GM21381 (cell line): ENCODE measurements around the gene LSM12.
"Not testable (repeated sequence)": the region's sequence is repeated elsewhere in the genome, so short reads cannot be mapped to it uniquely, and the experiment has no call there.

Source experiments
- ATAC-seq: cut with Tn5 transposase; IDR thresholded peaks from one replicate; pipeline ENCODE4 v1.9.1; 2021; ENCODE audit warnings: mild to moderate bottlenecking, moderate library complexity; ENCODE audit not compliant: unreplicated experiment

LSM12 gene

DNA sequence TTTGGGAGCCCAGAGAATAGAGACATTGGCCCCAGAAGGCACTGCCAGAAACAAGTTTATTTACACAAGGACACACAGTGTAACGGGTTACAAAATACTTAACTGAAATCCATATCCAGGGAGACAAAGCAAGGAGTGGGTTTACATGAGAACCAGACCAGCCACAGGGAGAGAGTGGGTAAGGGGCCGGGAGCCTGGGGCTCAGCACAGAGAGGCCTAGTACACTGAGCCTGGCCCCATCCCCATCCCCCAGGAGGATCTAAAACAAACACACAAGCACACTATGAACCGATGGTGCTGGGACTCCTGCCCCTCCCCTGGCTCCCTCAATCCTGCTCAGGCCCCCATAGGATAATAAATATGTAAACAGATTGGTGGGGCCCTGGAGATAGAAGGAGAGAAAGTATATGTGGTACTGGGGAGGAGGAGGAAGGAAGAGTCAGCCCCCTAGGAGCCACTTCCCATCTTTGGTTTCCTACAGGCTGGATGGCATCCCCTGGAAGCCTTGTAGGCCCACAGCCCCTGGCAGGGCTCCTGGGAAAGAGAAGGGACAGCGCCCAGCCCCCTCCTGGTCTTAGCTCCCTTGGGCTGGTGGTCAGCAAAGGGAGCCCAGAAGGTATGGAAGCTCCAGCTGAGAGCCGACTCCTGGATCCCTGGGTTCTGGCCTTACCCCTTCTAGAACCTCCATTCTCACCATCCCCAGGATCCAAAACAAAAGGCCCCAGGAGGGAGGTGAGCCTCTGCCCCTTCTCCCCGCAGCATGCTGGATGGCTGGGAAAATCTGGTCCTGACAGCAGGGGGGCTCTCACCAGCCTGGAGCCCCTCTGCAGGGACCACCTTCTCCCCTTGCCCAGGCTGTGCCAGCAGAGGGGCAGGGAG, 10.5 kb upstream of the LSM12 start:
- no peak for ATAC-seq

DNA sequence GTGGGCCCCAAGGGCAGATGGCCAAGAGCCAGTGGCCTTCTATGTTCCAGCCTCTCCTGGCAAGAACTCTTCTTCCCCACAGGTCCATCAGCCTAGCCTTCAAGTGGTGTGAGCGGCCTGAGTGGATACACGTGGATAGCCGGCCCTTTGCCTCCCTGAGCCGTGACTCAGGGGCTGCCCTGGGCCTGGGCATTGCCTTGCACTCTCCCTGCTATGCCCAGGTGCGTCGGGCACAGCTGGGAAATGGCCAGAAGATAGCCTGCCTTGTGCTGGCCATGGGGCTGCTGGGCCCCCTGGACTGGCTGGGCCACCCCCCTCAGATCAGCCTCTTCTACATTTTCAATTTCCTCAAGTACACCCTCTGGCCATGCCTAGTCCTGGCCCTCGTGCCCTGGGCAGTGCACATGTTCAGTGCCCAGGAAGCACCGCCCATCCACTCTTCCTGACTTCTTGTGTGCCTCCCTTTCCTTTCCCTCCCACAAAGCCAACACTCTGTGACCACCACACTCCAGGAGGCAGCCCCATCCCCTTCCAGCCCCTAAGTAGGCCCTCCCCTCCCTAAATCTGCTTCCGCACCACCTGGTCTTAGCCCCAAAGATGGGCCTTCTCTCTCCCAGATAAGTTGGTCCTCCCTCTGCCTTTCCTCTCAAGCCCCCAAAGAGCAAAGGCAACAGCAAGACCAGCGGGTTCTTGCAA, 9.3 kb upstream of the LSM12 start:
- no peak for ATAC-seq

DNA sequence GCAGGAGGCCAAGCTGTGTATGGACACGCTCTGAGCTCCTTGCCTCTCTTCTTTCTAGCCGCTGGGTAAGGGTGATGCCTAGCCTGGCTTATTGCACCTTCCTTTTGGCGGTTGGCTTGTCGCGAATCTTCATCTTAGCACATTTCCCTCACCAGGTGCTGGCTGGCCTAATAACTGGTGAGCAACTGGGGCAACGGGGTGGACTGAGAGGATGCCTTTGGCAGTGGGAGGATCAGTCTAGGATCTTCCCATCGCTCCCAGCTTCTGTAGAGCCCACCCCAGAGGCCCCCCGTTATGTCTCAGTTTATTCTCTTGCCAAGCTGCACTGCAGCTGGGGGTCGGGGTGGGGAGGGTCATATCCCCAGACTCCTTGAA, 8.4 kb upstream of the LSM12 start:
- ATAC-seq: no peak

DNA sequence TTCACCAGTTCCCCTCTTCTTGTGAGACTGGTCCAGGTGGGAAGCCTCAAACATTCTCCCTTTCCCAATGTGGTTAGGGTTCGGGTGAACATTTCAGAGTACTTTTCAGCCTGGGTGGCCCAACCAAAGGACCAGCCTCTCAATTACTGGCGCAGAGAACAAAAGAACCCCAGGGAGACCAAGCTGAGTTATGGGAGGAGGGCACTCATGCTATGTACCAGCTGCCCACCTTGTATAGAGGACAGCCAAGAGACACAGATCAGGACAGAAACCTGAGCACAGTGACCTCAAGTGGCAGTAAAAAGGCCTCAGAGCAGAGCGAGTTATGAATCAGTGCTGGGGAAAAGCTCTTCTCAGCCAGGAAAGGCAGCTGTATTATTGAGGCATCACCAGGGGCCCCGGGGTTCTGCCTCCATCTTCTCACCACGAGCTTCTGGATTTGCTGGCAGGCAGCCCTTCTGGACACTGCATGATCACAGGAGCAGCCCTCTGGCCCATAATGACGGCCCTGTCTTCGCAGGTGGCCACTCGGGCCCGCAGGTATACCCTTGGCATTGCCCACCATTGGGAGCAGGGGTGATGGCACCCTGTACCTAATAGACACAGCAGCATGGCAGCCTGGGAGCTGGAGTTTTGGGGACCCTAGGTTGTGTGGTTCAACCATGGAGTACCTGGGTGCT, 7.9 kb upstream of the LSM12 start:
- ATAC-seq: no peak

DNA sequence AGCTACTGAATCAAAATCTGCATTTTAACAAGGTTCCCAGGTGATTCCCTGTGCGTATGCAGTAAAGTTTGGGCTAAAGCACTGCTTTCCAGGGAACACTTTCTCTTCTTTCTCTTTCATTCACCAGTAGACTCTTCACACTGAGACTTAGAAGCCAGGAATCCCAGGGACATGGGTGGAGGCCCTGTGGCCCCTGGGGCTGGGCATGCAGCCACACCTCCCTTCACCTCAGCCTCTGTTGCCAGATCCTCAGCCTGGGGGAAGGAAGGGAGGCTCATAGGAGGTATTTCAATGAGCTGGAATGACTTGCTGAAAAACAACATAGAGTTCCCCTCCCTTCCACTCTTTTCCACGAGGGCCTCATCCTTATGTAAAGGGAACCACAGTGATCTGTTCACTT, 5.3 kb upstream of the LSM12 start:
- ATAC-seq: no peak

DNA sequence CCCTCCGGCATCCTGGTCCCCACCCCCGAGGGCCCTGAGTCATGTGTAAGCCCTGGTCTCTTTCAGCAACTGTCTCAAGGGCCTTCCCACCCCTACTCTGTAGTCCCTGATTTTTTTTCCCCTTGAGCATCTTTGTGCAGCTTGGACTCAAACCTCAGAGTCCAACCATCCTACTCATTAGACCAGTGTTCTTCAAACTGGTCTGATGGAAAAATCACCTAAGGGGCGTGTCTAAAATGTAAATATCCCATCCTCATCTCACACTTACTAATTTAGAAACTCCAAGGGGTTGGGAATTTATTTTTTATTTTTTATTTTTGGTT, 4.7 kb upstream of the LSM12 start:
- ATAC-seq: no peak

DNA sequence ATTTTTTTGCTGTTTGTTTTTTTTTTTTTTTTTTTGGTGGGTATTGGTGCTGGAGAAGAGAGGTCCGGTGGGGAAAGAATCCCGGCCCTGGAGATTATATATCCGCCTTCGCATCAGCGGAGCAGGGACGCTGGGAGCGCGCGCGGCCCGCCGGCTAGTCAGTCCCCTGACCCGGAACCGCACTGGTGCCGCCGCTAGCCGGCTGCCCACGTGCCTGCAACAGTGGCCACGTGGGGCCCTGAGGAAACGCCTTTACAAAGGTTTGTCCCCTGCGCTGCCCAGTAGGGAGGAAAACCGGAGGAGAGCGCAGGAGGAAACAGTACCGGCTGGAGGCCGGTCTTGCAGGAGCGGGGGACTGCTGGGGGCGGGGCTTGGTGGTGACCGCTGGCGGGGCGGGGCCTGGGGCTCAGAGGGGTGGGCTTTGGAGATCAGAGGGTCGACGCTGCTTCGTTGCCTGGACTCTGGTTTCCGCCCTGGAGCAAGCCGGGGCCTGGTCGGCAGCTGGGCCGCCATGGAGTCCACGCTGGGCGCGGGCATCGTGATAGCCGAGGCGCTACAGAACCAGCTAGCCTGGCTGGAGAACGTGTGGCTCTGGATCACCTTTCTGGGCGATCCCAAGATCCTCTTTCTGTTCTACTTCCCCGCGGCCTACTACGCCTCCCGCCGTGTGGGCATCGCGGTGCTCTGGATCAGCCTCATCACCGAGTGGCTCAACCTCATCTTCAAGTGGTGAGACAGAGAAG, 4.2 kb upstream of the LSM12 start, which contains the start of gene G6PC3:
TSS of gene G6PC3 (plus strand) at position 281 of the 743 bp plus-strand sequence. CDS start at position 512, 231 bp downstream.
- peak; percentile 70 for ATAC-seq

DNA sequence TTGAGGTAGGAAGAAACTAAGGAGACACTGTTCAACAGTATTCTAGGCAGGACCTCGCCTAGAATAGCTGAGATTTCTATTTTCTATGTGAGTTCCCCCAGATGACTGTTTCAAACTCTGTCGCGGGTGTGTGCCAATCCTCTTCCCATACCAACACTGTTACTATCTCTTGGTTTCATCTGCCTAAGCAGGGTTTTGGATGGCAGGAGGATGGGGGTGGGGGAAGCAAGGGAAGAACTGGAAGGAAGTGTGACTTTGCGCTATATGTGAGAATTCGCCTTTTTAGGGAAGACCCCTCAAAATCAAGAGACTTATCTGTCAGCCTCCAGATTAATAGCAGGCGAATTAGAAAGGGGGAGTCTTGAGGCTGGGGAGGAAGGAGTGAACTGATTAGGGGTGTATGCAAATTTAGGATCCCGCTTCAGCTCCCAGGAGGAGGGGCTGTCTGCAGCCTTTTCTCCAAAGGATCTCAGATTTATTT, 3.5 kb upstream of the LSM12 start:
- ATAC-seq: no peak

DNA sequence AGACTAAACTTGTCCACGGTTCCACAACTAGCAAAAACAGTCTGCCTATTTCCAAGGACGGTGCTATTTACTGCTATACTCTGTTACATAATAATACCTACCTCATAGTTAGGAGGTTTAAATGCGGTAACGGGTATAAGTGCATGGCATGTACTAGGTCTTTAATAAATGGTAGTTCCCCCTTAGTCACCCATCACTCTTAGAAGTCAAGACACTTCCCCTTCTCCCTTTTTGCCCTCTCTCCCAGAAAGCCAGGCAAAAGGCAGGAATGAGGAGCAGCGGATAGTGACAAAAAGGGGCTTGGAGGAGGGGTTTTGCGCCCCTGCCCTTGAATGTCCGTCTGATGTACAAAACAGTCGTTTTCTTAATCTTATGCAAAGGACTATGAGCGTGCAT, 1.1 kb upstream of the LSM12 start:
- ATAC-seq: no peak

DNA sequence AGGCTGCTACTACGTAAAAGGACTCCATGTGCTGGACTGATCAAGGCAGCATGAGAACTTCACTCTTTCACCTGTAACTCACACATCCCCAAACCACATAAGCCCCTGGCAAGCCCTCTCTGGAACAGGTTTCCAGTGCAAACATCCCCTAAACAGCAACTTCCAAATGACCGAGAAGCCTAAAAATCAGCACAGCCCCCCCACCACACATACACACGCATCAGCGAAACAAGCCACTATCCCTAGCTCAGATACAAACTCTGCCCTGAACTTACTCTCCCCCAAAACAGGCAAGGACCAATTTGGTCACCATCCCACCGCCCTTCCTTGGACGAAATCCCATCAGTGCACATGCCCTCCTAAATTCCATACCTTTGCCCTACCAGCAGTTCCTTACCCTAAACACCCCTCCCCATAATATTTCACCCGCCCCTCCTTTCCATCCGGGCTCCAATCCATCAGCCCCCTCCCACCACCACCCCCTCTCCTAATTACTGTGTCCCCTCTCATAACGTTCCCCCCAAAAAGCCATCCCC, 735 bp downstream of the LSM12 start:
- ATAC-seq: no peak

DNA sequence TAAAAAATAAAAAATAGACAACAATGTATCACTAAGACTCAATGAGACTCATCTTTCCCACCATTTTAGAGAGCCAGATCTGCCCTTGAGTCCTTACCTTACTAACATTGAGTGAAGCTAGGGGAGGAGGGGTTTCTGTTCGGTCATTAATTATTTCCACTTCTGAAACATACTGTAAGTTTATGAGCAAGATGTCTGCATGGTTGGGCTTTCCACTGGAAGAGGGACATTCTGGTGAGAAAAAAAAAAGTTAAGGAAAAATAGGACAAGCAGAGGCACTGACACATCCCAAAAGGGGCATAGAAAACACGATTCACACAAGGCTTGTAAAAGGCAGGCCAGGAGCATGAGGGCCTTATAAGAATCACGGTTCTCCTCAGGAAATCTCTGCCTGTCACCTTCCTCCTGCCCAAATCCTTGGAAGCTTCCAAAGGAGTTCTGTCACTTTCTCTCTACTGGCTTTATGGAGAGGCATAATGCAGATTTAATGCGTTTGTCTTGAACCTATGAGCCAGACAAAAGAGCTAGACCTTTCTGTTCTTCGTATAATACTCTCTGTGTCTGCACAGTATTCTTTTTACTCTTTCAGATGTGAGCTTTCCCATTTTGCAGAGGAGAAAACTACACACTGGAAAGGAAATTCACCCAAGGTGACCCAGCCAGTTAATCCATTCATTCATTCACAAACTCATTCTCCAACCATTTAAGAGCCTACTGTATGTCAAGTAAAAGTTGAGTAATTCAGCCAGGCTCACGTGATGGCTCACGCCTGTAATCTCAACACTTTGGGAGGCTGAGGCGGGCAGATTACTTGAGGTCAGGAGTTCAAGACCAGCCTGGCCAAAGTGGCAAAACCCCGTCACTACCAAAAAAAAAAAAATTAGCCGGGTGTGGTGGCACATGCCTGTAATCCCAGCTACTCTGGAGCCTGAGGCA, 2.5 kb downstream of the LSM12 start:
- ATAC-seq: no peak

DNA sequence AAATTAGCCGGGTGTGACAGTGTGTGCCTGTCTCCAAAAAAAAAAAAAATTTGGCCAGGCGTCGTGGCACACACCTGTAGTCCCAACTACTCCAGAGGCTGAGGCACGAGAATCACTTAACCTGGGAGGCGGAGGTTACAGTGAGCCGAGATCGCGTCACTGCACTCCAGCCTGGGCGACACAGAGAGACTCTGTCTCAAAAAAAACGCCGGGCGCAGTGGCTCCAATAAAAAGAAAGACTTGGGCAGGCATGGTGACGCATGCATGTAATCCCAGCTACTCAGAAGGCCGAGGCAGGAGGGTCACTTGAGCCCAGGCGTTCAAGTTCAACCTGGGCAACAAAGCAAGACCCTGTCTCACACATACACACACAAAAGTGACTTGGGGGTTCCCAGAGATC, 3.6 kb downstream of the LSM12 start:
- no peak for ATAC-seq

DNA sequence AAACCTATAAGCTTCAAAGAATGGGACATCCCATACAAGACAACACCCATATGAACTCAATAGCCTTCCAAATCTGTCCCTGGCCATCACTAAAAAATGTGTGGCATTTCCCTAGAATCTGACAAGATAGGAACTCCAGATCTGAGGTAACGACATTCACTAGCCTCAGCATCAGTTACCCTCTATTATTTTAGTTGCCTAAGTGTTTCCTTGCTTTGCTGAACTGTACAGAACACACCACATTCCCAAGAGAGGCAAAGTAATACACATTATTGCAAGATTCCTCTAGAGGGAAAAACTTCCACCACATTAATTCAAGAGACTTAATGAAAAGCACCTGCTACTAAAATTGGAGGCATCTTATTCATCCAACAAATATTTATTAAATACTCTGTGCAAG, 5.0 kb downstream of the LSM12 start:
- no peak for ATAC-seq

DNA sequence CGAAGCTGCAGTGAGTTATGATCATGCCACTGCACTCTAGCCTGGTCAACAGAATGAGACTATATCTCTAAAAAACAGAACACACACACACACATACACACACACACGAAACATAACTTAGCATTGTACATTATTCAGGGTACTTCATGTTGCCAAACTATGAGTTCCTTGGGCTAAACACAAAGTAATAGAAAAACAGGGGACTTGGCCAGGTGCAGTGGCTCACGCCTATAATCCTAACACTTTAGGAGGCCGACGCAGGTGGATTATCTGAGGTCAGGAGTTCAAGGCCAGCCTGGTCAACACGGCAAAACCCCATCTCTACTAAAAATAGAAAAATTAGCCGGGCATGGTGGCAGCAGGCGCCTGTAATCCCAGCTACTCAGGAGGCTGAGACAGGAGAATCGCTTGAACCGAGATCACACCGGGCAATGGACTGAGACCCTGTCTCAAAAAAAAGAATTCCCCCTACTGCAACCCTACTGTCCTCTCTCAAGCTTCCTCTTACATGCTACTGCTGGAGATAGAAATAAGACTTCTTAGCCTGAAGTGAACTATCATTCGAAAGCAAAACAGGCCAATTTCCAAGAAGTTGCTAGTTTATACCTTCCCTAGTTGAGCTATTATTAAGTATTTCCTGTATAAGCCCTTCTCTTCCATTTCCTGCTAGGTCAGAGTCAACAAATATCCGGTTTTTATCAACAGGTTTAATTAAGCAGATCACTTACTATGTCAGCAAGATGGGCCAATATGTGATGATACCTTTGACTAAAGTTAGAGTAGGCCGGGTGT, 7.2 kb downstream of the LSM12 start:
- no peak for ATAC-seq

DNA sequence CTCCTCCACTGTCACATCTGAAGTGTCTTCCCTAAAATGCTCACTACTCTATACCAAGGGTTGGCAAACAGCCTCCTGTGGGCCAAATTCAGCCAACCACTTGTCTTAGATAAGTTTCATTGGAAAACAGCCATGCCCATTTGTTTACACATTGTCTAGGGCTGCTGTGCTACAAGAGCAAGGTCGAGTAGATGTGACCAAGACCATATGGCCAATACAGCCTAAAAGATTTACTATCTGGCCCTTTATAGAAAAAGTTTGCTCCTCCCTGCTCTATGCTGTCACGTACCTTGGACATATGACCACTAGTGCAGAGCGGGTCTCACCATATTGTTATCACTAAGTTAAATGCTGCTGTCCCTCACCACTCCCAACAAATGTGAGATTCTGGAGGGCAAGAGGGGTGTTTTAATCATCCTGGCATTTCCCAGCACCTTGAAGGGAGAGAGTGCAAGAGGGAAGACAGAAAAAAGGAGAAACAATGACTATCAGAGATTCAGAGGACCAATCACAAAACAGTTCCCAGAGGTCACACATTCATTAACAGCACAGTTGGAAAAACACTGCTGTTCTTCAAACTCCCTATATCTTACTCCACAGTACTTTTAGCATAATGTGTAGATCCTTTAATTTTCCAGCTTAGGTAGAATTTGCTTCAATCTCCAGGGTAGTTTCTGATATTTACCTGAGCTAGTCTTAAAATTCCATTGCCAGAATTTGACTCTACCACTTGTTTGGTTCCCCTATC, 13.2 kb downstream of the LSM12 start:
- no peak for ATAC-seq

DNA sequence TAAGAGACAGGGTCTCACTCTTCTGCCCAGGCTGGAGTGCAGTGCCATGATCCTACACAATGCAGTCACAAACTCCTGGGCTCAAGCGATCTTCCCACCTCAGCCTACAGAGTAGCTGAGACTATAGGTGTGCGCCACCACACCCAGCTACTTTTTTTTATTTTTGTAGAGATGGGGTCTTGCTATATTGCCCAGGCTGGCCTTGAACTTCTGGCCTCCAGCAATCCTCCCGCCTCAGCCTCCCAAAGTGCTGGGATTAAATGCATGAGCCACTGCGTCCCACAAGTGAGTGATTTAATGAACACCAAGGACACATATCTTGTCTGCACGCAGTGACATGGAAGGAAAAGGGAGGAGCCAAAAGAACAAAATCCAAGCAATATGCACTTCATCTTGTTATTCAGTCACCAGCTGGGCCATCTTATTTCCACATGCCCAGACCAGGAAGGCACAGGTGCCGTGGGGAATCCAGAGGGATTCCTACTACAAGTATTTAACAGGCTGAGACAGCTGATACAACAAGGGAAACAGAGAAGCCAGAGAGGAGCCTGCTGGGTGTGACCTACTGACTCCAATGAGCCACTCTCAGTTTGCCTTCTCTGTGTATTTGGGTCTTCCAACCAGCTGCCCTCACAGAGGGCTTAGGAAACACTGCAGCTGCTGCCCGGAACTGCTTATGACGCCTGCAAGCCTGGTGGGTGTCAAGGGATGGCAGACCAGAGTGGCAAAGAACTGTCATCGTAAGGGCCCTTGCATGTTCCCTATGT, 17.0 kb downstream of the LSM12 start:
- no peak for ATAC-seq

DNA sequence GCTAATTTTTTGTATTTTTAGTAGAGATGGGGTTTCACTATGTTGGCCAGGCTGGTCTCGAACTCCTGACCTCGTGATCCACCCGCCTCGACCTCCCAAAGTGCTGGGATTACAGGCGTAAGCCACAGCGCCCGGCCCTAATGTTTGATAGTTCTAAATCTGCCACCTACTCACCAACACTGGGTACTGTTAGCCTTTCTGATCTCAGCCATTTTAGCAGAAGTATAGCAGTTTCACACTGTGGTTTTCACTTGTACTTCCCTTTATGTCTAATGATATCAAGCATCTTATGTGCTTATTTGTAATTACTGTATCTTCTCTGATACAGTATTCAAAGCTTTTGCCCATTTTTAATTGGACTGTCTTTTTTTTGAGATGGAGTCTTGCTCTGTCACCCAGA, 19.6 kb downstream of the LSM12 start:
- not testable (repeated sequence) for ATAC-seq
